Esophagus muscularis mucosa (tissue), 3 donors: Measurements from ENCODE around the gene IPO9.

Source experiments
- POLR2A ChIP-seq: fragments of 450-650 bp; IDR thresholded peaks from one replicate; pipeline ENCODE4 v1.6.1; 2017; ENCODE audit warnings: antibody characterized with exemption, moderate library complexity, mild to moderate bottlenecking, low read depth
- POLR2AphosphoS5 ChIP-seq, 2 donors: sonication (generic); formaldehyde crosslinking; IDR thresholded peaks; one replicate each; pipeline ENCODE4 v1.6.1; 2017; ENCODE audit warnings: antibody characterized with exemption in 2 of 2
- TF ChIP-seq, protein P1 (sequence below), 3 experiments: fragments of 200-600 bp in 2 of 3; fragments of 450-650 bp in 1 of 3; sonication (generic) in 2 of 3; IDR thresholded peaks; one replicate each; pipeline ENCODE4 v1.5.1; 2017 to 2019; ENCODE audit warnings: antibody characterized with exemption in 3 of 3, mild to moderate bottlenecking in 2 of 3, moderate library complexity in 1 of 3

GRCh38 chr1:201826830-201827229, 2.1 kb upstream of the IPO9 start:
- no peak for TF ChIP-seq POLR2AphosphoS5 (IDR thresholded peaks at IDR 0.05)
- TF ChIP-seq POLR2A, result no peak
- TF ChIP-seq, protein P1, sequence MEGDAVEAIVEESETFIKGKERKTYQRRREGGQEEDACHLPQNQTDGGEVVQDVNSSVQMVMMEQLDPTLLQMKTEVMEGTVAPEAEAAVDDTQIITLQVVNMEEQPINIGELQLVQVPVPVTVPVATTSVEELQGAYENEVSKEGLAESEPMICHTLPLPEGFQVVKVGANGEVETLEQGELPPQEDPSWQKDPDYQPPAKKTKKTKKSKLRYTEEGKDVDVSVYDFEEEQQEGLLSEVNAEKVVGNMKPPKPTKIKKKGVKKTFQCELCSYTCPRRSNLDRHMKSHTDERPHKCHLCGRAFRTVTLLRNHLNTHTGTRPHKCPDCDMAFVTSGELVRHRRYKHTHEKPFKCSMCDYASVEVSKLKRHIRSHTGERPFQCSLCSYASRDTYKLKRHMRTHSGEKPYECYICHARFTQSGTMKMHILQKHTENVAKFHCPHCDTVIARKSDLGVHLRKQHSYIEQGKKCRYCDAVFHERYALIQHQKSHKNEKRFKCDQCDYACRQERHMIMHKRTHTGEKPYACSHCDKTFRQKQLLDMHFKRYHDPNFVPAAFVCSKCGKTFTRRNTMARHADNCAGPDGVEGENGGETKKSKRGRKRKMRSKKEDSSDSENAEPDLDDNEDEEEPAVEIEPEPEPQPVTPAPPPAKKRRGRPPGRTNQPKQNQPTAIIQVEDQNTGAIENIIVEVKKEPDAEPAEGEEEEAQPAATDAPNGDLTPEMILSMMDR (IDR thresholded peaks at IDR 0.05), result no peak
